ELR (cell line): ENCODE measurements around the gene SPIN1.
"Not testable (repeated sequence)": the region's sequence is repeated elsewhere in the genome, so short reads cannot be mapped to it uniquely, and the experiment has no call there.

Experiments
- DNase-seq: peaks from one replicate; pipeline ENCODE4 v3.0.0-alpha.2; 2015; ENCODE audit warnings: low read depth

The SPIN1 gene

GRCh38 chr9:88388203-88388885, at the start of gene SPIN1:
TSS of gene SPIN1 (plus strand) at chr9:88388444. CDS start at chr9:88426540, 38,096 bp downstream.
- peak; percentile 79 for DNase-seq

GRCh38 chr9:88339317-88339716, 48.9 kb upstream of the SPIN1 start:
- no peak for DNase-seq

DNA sequence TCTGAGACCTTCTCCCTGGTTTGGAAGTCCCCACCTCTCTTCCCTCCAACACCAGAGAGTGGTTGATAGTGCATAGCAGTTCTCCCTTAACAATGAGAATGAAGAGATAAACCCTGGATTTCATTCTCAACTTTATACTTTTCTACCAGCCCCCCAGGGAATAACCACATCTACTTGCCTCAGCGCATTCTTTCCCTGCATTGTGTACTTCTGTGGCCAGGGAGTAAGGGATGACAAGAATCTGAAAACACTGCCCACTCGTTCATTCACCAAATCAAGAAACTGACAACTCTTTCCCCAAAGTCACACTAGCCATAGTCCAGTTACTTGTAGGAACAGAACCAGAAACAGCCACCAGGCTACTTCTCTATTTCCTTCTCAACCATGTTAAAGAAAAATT, 46.0 kb upstream of the SPIN1 start:
- DNase-seq, result peak; percentile 16

- no peak for DNase-seq
Measured at GRCh38 chr9:88344013-88344412, 44.2 kb upstream of the SPIN1 start.

DNA sequence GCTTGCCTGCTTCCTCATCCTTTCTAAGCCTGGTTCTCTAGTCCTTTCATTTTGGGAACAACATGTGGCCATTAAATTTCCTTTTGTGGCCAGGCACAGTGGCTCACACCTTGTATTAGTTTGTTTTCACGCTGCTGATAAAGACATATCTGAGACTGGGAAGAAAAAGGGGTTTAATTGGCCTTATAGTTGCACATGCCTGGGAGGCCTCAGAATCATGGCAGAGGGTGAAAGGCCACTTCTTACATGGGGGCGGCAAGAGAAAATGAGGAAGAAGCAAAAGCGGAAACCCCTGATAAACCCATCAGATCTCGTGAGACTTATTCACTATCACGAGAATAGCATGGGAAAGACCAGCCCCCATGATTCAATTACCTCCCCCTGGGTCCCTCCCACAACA, 37.9 kb upstream of the SPIN1 start:
- DNase-seq, result not testable (repeated sequence)

- peak; percentile 80 for DNase-seq
Measured at GRCh38 chr9:88355166-88355565, 33.1 kb upstream of the SPIN1 start.

DNA sequence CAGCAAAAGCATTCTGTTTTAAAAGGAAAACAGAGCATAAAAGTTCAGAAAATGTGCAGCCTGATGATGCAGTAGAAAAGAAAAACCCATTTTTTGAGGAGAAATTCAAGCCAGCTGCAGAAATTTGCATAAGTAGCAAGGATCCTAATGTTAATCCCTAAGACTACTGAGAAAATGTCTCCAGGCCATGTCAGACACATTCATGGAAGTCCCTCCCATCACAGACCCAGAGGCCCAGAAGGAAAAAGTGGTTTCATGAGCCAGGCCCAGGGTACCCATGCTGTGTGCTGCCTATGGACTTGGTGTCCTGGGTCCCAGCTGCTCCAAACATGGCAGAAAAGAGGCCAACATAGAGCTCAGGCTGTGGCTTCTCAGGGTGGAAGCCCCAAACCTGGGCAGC, 31.0 kb upstream of the SPIN1 start:
- not testable (repeated sequence) for DNase-seq

DNA sequence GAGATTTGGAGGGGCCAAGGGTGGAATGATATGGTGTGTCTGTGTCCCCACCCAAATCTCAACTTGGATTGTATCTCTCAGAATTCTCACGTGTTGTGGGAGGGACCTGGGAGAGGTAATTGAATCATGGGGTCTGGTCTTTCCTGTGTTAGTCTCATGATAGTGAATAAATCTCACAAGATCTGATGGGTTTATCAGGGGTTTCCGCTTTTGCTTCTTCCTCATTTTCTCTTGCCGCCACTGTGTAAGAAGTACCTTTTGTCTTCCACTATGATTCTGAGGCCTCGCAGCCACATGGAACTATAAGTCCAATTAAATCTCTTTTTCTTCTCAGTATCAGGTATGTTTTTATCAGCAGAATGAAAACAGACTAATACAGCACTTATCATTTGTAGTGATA, 29.5 kb upstream of the SPIN1 start:
- DNase-seq, result no peak

DNA sequence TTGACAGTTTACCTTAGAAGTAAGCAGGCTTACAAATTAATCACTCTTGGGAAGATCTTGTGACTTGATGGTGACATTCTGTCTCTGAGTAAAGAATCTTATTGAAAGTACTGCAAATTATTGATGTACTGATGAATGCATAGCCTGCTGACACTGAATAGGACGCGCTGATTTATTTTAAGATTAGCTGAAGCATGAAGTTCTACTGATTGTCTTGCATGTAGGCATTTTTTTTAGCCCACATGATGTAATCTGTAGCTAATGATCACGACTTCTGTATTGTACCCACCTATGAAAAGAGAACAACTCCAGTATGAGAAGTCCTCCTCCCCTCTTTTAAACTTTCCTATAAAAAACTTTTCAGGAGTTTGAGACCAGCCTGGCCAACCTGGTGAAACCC, 28.3 kb upstream of the SPIN1 start:
- DNase-seq, result no peak

GRCh38 chr9:88362681-88363080, 25.6 kb upstream of the SPIN1 start:
- no peak for DNase-seq

- DNase-seq, result no peak
Measured at GRCh38 chr9:88363661-88364060, 24.6 kb upstream of the SPIN1 start.

GRCh38 chr9:88364706-88365105, 23.5 kb upstream of the SPIN1 start:
- DNase-seq, result no peak

GRCh38 chr9:88370346-88370745, 17.9 kb upstream of the SPIN1 start:
- DNase-seq, result peak; percentile 45

- DNase-seq, result peak; percentile 34
Measured at GRCh38 chr9:88372103-88372654, 16.1 kb upstream of the SPIN1 start.

DNA sequence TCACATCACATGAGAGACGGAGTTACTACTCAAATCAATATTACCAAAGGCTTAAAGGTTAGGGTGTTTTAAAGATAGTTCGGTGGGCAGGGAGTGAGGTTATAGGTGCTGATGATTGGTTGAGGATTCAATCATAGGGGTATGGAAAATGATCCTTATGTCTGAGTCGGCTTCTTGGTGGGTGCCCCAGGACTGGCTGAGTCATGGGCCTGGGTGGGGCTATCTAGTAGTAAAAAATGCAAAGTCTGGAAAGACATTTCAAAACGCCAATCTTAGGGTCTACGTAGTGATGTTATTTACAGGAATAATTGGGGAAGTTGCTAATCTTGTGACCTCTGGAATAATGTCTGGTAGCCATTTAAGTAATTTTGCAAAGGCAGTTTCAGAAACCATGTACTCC, 15.2 kb upstream of the SPIN1 start:
- DNase-seq, result peak; percentile 52

DNA sequence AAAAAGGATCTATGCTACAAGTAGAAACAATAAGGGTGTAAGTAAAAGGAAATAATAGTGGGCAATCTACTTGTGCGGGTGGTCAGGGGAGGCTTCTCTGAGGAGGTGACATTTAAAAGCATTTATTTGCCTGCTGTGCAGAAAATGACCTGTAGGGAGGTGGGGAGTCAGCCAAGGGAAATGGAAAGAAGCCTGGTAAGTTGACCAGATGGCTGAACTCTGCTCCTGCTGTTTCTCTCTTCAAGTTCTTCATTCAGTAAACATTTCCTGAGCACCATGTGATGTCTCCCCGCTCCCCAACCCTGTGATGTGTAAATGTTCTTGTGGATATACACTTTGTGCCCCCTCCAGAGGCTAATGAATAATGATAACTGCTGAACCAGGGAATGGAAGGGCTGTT, 9.9 kb upstream of the SPIN1 start:
- peak; percentile 41 for DNase-seq

DNA sequence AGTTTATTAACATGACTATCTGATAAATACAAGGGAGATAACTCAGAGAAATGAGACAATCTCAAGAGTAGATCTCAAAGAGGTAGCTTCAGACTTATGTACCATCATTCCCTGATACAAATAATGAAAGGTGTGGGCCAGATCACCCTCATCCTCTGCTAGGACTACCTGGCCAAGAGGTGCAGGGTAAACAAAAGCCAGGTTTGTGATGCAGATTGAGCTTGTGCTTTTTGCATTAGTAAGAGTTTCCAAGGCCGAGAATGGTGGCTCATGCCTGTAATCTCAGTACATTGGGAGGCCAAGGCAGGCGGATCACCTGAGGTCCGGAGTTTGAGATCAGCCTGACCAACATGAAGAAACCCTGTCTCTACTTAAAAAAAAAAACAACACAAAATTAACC, 8.9 kb upstream of the SPIN1 start:
- no peak for DNase-seq

- DNase-seq, result no peak
Measured at GRCh38 chr9:88380118-88380517, 8.1 kb upstream of the SPIN1 start.

GRCh38 chr9:88381322-88381721, 6.9 kb upstream of the SPIN1 start:
- not testable (repeated sequence) for DNase-seq

DNA sequence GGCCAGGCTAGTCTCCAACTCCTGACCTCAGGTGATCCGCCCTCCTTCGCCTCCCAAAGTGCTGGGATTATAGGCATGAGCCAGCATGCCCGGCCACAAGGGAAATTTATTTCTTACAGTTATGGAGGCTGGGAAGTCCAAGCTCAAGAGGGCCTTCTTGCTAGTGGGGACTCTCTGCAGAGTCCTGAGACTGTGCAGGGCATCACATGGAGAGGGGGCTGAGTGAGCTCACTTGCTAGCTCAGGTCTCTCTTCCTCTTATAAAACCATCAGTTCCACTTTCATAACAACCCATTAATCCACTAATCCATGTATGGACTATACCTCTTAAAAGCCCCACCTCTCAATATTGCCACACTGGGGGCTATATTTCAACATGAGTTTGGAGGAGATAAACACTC, 5.1 kb upstream of the SPIN1 start:
- no peak for DNase-seq

GRCh38 chr9:88386137-88386536, 2.1 kb upstream of the SPIN1 start:
- not testable (repeated sequence) for DNase-seq

DNA sequence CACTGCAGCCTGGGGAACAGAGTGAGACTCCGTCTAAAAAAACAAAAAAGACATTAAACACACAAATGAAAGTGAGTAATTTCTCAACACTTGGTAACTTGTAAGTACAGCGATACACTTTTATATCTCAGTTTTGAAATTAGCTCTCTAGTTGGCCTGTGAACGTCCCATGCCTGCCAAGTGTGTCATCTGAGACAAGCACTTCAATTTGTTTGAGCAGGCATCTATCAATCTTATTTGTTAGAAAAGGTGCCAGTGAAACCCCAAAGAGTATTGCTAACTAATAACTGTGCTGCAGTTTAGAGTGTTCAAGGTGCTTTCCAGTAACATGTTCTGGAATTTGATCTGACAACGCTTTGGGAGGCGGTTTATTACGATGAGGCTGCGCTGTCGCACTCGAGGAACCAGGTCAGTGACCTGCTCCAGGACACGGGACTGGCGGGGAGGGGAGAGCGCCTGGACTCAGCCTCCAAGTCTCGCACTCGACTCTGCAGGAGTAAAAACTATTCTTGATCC, 1.1 kb upstream of the SPIN1 start:
- no peak for DNase-seq

DNA sequence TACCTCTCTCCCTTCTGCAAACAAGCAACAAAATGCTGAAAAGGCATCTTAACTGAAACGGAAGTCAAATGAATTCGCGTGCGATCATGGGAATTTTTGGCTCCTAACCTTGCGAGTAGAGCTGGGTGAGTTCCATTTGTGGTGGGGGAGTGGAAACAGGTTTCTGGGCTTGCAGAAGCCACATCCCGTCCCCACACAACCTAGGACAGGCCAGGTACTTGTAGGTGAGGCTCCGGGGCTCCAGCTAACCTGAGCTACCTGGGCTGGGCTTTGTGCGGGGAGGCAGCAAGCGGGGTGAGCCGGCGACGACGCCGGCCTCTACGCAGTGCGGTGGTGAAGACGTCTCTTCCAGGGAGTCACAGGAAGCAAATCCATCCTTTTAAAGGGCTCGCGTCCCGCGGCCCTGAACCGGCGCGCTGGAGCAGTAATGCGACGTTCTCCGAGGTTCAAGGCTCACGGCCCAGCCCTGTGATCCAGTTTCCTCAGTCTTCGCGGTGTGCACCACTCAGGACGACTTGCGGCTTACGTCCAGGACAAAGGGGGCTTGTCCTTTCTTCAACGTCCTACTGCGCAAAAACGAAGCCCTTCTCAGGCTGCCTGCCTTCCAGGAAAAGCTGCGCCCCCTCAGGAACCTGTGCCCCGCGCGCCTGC, 567 bp upstream of the SPIN1 start:
- peak; percentile 73 for DNase-seq
